Breast epithelium (tissue), 3 donors: ENCODE measurements around the gene SPTBN1.

ENCODE experiments used
- POLR2AphosphoS5 ChIP-seq, 3 donors: sonication (generic); formaldehyde crosslinking; IDR thresholded peaks; one replicate each; pipeline ENCODE4 v1.6.1; 2017; ENCODE audit warnings: antibody characterized with exemption in 3 of 3
- TF ChIP-seq, protein P1 (sequence below), 3 donors: fragments of 450-650 bp; IDR thresholded peaks; one replicate each; pipeline ENCODE4 v1.5.1; 2016 to 2017; ENCODE audit warnings: antibody characterized with exemption in 3 of 3, mild to moderate bottlenecking in 3 of 3, moderate library complexity in 3 of 3

DNA sequence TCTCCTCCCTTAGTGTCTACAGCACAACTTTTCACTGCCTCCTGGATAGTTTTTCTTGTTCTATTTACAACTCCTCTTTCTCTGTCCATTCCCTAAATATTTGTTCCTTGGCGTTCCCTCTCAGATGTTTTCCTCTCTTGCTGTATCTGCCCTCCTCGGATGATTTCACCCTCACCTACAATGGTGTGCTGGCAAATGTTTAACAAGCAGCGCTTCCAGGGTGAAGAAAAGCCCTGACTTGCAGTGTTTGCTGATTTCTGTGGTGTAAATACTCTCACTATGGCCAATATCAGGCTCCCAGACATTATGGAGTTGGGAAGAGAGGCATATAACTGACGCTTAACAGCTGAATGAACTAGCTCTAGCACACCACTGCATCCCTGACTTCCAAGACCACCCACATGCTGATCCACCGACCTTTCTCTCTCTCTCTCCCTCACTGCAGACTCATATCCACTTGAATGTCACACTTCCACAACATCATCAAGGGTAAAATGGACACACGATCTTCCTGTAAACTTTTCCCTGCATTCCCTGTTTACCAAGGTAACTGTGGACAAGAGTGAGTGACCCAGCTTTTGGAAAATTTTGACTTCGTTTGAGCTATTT is 31.5 kb upstream of the SPTBN1 start:
- TF ChIP-seq, protein P1, sequence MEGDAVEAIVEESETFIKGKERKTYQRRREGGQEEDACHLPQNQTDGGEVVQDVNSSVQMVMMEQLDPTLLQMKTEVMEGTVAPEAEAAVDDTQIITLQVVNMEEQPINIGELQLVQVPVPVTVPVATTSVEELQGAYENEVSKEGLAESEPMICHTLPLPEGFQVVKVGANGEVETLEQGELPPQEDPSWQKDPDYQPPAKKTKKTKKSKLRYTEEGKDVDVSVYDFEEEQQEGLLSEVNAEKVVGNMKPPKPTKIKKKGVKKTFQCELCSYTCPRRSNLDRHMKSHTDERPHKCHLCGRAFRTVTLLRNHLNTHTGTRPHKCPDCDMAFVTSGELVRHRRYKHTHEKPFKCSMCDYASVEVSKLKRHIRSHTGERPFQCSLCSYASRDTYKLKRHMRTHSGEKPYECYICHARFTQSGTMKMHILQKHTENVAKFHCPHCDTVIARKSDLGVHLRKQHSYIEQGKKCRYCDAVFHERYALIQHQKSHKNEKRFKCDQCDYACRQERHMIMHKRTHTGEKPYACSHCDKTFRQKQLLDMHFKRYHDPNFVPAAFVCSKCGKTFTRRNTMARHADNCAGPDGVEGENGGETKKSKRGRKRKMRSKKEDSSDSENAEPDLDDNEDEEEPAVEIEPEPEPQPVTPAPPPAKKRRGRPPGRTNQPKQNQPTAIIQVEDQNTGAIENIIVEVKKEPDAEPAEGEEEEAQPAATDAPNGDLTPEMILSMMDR (IDR thresholded peaks at IDR 0.05): no peak
- no peak for TF ChIP-seq POLR2AphosphoS5 (IDR thresholded peaks at IDR 0.05)
